Stimulated activated CD8-positive, alpha-beta memory T cell treated with anti-CD3 and anti-CD28 coated beads, Interleukin-15, amount 100 ng/mL, for 24 hours (primary cell): ENCODE results near the gene GATA2.

Experiments
- DNase-seq: peaks from one replicate; pipeline ENCODE4 v3.0.0-alpha.2; 2020; ENCODE audit warnings: low read depth

Gene GATA2

GRCh38 chr3:128492671-128493569 is at the start of gene GATA2:
TSS of gene GATA2 (minus strand) at chr3:128493201. CDS start at chr3:128487031, 6,170 bp downstream.
- DNase-seq = no peak

GRCh38 chr3:128541246-128541645 is 48.2 kb upstream of the GATA2 start:
- no peak for DNase-seq

DNA sequence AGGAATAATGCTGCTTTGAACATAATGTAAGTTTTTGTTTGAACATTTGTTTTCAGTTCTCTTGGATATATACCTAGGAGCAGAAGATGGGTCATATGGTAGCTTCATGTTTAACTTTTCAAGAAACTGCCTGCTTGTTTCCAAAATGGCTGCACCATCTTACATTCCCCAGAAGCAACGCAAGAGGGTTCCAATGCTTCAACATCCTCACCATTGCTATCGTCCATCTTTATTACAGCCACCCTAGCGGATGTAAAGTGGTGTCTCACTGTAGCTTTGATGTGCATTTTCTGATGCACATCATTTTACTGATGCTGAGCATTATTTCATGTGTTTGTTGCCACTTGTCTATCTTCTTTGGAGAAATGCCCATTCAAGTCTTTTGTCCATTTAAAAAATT is 46.4 kb upstream of the GATA2 start:
- DNase-seq = no peak

- DNase-seq = no peak
Measured at GRCh38 chr3:128537091-128537703, 44.2 kb upstream of the GATA2 start.

DNA sequence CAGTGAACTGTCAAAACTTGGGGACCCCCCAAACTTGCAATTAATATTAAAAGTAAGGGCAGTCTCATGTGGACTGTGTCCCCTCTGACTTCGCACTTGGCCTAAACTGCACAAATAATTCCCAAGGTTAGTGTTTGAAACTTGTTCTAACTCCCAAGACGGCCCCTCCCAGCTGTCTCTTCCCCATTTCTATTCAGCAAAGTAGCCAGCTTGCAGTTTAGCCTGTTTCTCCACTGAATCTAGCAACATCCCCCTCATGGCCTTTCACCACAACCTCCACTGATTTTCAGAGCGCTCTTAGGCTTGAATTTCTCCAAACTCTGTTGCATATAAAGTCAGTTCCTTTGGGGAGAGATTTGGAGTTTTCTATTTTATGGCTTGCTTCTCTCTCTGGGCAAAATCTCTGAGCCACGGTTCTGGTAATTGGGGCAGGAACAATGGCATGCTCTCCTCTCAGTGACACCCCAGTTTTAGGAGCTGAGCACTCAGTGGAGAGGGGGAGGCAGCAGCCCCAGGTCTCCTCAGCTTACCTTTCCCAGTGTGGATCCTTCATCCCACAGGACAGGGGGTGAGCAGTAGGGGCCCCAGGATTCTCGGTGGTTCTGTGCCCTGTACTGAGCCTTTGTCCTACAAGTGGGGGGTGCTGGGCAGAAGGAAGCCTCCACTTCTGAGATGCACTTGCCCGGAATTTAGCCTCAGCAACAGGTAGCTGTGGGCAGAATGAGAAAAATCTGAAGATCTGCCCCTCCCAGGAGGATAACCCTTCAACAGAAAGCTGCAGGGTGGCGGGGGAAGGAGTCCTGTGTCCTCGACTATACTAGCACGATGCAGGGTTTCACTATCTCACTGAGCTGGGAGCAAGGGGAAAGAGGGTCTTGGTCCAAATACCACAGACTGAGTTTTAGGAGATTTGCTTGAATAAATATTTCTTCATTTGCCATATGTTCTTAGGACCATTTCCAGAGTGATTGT is 39.3 kb upstream of the GATA2 start:
- no peak for DNase-seq

GRCh38 chr3:128524374-128525299 is 31.6 kb upstream of the GATA2 start:
- no peak for DNase-seq

DNA sequence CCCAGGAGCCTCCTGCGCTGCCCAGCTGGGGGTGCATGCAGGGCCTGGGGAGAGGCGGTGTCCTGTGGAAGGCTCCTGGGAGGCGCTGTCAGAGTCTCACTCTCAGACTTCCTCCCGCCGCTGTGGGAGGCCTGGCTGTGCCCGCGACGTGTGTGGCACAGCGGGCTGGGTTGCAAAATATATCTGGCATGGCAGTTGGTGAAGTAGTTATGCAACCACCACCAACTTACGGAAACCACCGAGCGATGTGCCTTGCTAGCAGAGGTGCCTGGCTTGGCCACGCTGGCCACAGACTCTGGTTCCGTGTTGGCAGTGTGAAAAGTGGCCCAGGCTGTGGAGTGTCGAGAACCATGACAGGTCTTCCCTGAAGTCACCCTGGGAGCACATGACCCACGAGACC is 30.6 kb upstream of the GATA2 start:
- DNase-seq = no peak

DNA sequence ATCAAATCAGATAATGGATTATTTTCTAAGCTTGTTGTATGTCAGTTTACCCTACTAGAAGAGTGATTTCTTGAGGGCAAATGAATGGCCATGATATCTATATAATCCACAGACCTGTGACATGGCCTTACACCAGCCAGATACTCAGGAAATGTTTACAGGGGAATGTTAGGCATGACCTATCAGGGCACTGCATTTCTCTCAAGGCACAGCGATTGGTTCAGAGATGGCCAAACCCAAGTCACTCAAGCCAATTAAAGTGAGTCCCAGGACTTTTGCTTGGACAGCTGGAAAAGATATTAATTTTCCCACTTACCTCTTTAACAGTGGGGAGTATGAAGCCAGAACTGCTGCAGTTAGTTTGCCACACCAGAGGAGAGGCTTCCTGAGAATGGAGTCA is 28.7 kb upstream of the GATA2 start:
- no peak for DNase-seq

- DNase-seq = no peak
Measured at GRCh38 chr3:128518587-128519490, 25.8 kb upstream of the GATA2 start.

- no peak for DNase-seq
Measured at GRCh38 chr3:128517648-128518047, 24.6 kb upstream of the GATA2 start.

DNA sequence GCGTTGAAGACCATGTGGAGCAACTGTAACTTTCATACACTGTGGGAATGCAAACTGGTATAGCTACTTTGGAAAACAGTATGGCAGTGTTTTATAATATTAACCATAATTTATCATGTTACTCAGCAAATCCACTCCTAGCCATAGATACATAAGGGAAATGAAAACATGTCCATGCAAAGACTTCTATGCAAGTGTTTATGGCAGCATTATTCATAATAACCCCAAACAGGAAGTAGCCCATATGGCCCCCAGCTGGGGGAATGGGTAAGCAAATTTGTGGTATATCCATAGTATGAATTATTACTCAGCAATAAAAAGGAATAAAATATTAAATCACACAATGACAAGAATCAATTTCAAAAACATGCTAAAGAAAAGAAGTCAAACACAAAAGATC is 23.0 kb upstream of the GATA2 start:
- DNase-seq = no peak

GRCh38 chr3:128508852-128509251 is 15.9 kb upstream of the GATA2 start:
- DNase-seq = no peak

- no peak for DNase-seq
Measured at GRCh38 chr3:128506754-128507153, 13.8 kb upstream of the GATA2 start.

DNA sequence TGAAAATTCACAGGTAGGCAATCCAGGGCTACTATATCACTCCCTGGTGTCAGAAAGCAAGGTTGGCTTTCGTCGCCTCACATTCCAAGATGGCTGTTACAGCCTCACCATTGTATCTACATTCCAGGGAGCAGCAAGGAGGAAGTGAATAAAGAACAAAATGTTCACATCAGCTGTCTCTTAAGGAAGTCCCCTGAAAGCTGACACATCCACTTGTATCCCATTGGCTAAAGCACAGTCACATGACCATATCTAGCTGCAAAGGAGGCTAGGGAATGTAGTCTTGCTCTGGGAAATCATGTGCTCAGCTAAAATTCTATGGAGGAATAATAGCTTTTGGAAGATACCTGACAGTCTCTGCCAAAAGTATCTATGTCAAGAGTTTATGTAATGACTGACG is 12.8 kb upstream of the GATA2 start:
- DNase-seq = no peak

- DNase-seq = no peak
Measured at GRCh38 chr3:128504963-128505730, 12.1 kb upstream of the GATA2 start.

GRCh38 chr3:128504533-128504915 is 11.5 kb upstream of the GATA2 start:
- DNase-seq = no peak

DNA sequence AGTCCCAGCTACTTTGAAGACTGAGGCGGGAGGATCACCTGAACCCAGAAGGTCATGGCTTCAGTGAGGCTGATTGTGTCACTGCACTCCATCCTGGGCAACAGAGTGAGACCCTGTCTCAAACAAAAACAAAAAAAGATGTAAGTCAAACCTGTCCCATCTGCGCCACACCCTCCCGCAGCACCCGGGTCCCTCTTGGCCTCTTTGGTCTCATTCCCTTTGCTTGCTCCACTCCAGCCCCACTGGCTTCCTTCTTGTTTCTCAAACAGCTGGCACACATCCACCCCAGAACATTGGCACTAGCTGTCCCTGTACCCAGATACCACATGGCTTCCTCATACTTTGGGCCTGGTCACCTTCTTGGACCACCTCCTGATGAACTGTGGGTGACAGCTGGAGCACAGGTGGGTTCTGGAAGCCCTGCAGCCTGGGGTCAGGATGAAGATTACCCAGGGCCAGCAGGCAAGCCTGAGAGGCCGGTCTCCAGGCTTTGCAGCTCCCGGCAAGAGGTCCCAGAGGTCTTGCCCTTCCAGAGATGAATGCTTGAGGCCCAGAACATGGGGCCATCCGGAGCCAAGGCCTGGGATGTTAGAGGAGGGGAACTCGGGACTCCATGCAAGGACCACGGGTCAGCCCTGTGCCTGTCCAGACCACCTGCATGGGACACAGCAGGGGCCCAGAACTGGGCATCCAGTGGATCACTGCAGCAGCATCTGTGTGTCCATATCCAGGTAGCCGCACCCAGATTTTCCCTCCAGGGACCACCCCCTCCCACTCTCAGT is 10.9 kb upstream of the GATA2 start:
- no peak for DNase-seq

GRCh38 chr3:128503164-128503651 is 10.2 kb upstream of the GATA2 start:
- DNase-seq = no peak
